Measurements from ENCODE around the gene FUZ. TPM values are rescaled to one million over a fixed set of nuclear protein-coding genes. Genes with fewer than 3 reads are reported as not detected.

FUZ gene
- polyA plus RNA-seq, 1 donor from 2014 or later: 35.4 TPM

- no peak overlapping the region for H3K4me3 ChIP-seq (ENCODE audit: low read length)
- no peaks in the 10 kb centered on the region for H3K79me2 ChIP-seq (replicated peaks; ENCODE audit: insufficient read depth, low read length)
- no peaks in the 10 kb centered on the region for H3K9me3 ChIP-seq (ENCODE audit: low read length)
- no peaks in the 10 kb centered on the region for H3K9me2 ChIP-seq (ENCODE audit: insufficient read depth, low read length)
- H3K4me2 ChIP-seq (ENCODE audit: low read length): no peak overlapping the region
- H3K27ac ChIP-seq (ENCODE audit: low read length): no peak overlapping the region
- H3F3A ChIP-seq (ENCODE audit: insufficient read depth, low read length, poor library complexity, severe bottlenecking): no peaks in the 10 kb centered on the region
- no peak for TF ChIP-seq TAF1 (IDR thresholded peaks at IDR 0.05; ENCODE audit: low read depth)
- TF ChIP-seq SMC3 (conservative IDR thresholded peaks at IDR 0.05; ENCODE audit: poor library complexity): no peak
- TF ChIP-seq EZH2 (IDR thresholded peaks at IDR 0.05; ENCODE audit: borderline replicate concordance, insufficient read depth, low read length, poor library complexity, severe bottlenecking): no peak
- no peak for TF ChIP-seq EP300 (conservative IDR thresholded peaks at IDR 0.05; ENCODE audit: poor library complexity, severe bottlenecking)
- no peak for TF ChIP-seq CTCF (IDR thresholded peaks at IDR 0.05; ENCODE audit: poor library complexity, severe bottlenecking)
- TF ChIP-seq POLR2AphosphoS5 (IDR thresholded peaks at IDR 0.05): no peak
- no peak for TF ChIP-seq RAD21 (conservative IDR thresholded peaks at IDR 0.05)
- no peak for TF ChIP-seq REST (IDR thresholded peaks at IDR 0.05; ENCODE audit: borderline replicate concordance)
- no peak for TF ChIP-seq MXI1 (conservative IDR thresholded peaks at IDR 0.05; ENCODE audit: poor library complexity, severe bottlenecking)
- H3K36me3 ChIP-seq (ENCODE audit: insufficient read depth, low read length): no peaks in the 10 kb centered on the region
- H3K9ac ChIP-seq (ENCODE audit: low read length): no peak overlapping the region
- no peaks in the 10 kb centered on the region for H4K20me1 ChIP-seq (ENCODE audit: insufficient read depth)
- H3K27me3 ChIP-seq (ENCODE audit: insufficient read depth, low read depth, low read length): no peaks in the 10 kb centered on the region
- H2AFZ ChIP-seq (ENCODE audit: low read depth, low read length): no peak overlapping the region
Measured at GRCh38 chr19:49833599-49833998, 20.5 kb upstream of the FUZ start.

- TF ChIP-seq REST (IDR thresholded peaks at IDR 0.05; ENCODE audit: borderline replicate concordance) (no peak), RAD21 (conservative IDR thresholded peaks at IDR 0.05) (no peak), TAF1 (IDR thresholded peaks at IDR 0.05; ENCODE audit: low read depth) (no peak), POLR2AphosphoS5 (IDR thresholded peaks at IDR 0.05) (no peak), CTCF (IDR thresholded peaks at IDR 0.05; ENCODE audit: poor library complexity, severe bottlenecking) (no peak), MXI1 (conservative IDR thresholded peaks at IDR 0.05; ENCODE audit: poor library complexity, severe bottlenecking) (no peak)
- Histone ChIP-seq H3K79me2 (replicated peaks; ENCODE audit: insufficient read depth, low read length) (no peaks in the 10 kb centered on the region), H3K9me3 (ENCODE audit: low read length) (no peaks in the 10 kb centered on the region), H4K20me1 (ENCODE audit: insufficient read depth) (no peaks in the 10 kb centered on the region), H3K27ac (ENCODE audit: low read length) (no peak overlapping the region), H3K9me2 (ENCODE audit: insufficient read depth, low read length) (no peaks in the 10 kb centered on the region), H2AFZ (ENCODE audit: low read depth, low read length) (no peak overlapping the region), H3K4me2 (ENCODE audit: low read length) (no peak overlapping the region), H3K36me3 (ENCODE audit: insufficient read depth, low read length) (no peaks in the 10 kb centered on the region), H3F3A (ENCODE audit: insufficient read depth, low read length, poor library complexity, severe bottlenecking) (no peaks in the 10 kb centered on the region), H3K4me3 (ENCODE audit: low read length) (no peak overlapping the region), H3K9ac (ENCODE audit: low read length) (no peak overlapping the region), H3K27me3 (ENCODE audit: insufficient read depth, low read depth, low read length) (no peaks in the 10 kb centered on the region)
Measured at GRCh38 chr19:49832556-49832955, 19.5 kb upstream of the FUZ start.

Measured in neural cell (in vitro differentiated cells).